Measurements from ENCODE around the gene CDH4. TPM values are rescaled to one million over a fixed set of nuclear protein-coding genes. Genes with fewer than 3 reads are reported as not detected.

The CDH4 gene
- total and polyA plus RNA-seq, 2 donors (not counting 3 experiments of a cell fraction or from before 2014, with no cell fraction given): 0.17 to 0.51 TPM

GRCh38 chr20:61535091-61535490 lies 283.0 kb downstream of the CDH4 start:
- H3K4me3 ChIP-seq (replicated peaks in 1 of 3; ENCODE audit: insufficient read depth in 1 of 3, low read depth in 1 of 3, low read length in 3 of 3): no peak overlapping the region
- no peaks in the 10 kb centered on the region for H3K79me2 ChIP-seq (ENCODE audit: control insufficient read depth, insufficient read depth, low read length)
- no peaks in the 10 kb centered on the region for H3K27me3 ChIP-seq (ENCODE audit: control insufficient read depth in 2 of 2, insufficient read depth in 2 of 2, low read length in 2 of 2)
- no peaks in the 10 kb centered on the region for H4K20me1 ChIP-seq (replicated peaks; ENCODE audit: control insufficient read depth, extremely low read depth, insufficient read depth, low read length)
- intact Hi-C loops (cut with micrococcal nuclease) (no loop called here), dilution Hi-C loops (cut with MboI; ENCODE audit: extremely low pct_ligation_motif_present, low sequenced_read_pairs) (no loop called here)
- H3K4me1 ChIP-seq (ENCODE audit: control insufficient read depth, extremely low read depth, insufficient read depth, low read length): no peaks in the 10 kb centered on the region
- H3K9me1 ChIP-seq (replicated peaks; ENCODE audit: control insufficient read depth, extremely low read depth, insufficient read depth, low read length): no peaks in the 10 kb centered on the region
- H3K9ac ChIP-seq (replicated peaks; ENCODE audit: extremely low read depth, insufficient read depth, low read length): no peak overlapping the region
- ChIA-PET CTCF (no interaction called here), POLR2A (no interaction called here)
- DNase-seq (ENCODE audit: low read depth, low spot score) (no peak), FAIRE-seq (no peak)
- TF ChIP-seq POLR2A (IDR thresholded peaks at IDR 0.05; ENCODE audit: low read depth, low read length) (no peak), MAX (IDR thresholded peaks at IDR 0.05; ENCODE audit: insufficient read depth, insufficient read length) (no peak), CTCF (IDR thresholded peaks at IDR 0.05; ENCODE audit: extremely low read depth in 1 of 2, insufficient read depth in 1 of 2, low read depth in 1 of 2, low read length in 2 of 2) (no peak), MYC (IDR thresholded peaks at IDR 0.05; ENCODE audit: low read depth, low read length) (no peak), JUN (IDR thresholded peaks at IDR 0.05; ENCODE audit: borderline replicate concordance, insufficient read depth, insufficient read length, low read depth) (no peak), FOS (IDR thresholded peaks at IDR 0.05; ENCODE audit: borderline replicate concordance, insufficient read depth, low read length) (no peak), EZH2 (IDR thresholded peaks at IDR 0.05; ENCODE audit: borderline replicate concordance, low read depth, low read length, severe bottlenecking) (no peak), GATA2 (IDR thresholded peaks at IDR 0.05; ENCODE audit: insufficient read depth, insufficient read length, low read depth, low read length) (no peak), POLR2AphosphoS5 (IDR thresholded peaks at IDR 0.05; ENCODE audit: insufficient read depth, low read depth, low read length) (no peak)
- H3K36me3 ChIP-seq (ENCODE audit: control insufficient read depth in 2 of 2, extremely low read depth in 1 of 2, insufficient read depth in 2 of 2, low read length in 2 of 2): no peaks in the 10 kb centered on the region
- peaks cover 8% of the 10 kb centered on the region for H3K9me3 ChIP-seq (replicated peaks; ENCODE audit: control insufficient read depth, insufficient read depth, low read length)
- BruUV-seq (replicated peaks): no TSS peak
- H2AFZ ChIP-seq (ENCODE audit: low read depth, low read length): no peak overlapping the region
- no peak overlapping the region for H3K27ac ChIP-seq (ENCODE audit: insufficient read depth, low read depth, low read length)
- H3K4me2 ChIP-seq (ENCODE audit: insufficient read depth, low read length): no peak overlapping the region

Data from endothelial cell of umbilical vein (primary cell).